ENCODE results near the gene ABCG1.

The ABCG1 gene

DNA sequence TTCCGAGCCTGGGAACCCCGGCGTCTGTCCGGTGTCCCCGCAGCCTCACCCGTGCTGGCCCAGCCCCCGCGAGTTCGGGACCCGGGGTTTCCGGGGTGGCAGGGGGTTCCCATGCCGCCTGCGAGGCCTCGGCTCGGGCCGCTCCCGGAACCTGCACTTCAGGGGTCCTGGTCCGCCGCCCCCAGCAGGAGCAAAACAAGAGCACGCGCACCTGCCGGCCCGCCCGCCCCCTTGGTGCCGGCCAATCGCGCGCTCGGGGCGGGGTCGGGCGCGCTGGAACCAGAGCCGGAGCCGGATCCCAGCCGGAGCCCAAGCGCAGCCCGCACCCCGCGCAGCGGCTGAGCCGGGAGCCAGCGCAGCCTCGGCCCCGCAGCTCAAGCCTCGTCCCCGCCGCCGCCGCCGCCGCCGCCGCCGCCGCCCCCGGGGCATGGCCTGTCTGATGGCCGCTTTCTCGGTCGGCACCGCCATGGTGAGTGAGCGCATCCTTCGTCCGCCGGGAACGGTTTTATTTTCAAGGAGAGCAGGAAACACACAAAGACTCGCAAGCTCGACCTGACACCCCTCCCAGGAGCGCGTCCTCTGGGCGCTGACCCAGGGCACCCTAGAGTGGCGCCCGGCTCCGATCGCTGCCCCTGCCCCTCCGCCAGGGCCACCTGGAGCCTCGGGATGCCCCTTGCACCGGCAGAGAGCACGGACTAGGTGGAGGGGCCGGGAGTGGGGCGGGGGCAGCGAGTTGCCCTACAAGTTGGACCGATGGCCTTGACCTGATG lies at the start of gene ABCG1:
TSS of gene ABCG1 (plus strand) at position 305 of the 770 bp plus-strand sequence. CDS start at position 428, 123 bp downstream.
- in situ Hi-C loops (cut with MboI; ENCODE audit: low pct_unique_long_range_greater_than_20kb, low sequenced_read_pairs, unreplicated experiment): no loop called here
- TF ChIP-seq, protein P1, sequence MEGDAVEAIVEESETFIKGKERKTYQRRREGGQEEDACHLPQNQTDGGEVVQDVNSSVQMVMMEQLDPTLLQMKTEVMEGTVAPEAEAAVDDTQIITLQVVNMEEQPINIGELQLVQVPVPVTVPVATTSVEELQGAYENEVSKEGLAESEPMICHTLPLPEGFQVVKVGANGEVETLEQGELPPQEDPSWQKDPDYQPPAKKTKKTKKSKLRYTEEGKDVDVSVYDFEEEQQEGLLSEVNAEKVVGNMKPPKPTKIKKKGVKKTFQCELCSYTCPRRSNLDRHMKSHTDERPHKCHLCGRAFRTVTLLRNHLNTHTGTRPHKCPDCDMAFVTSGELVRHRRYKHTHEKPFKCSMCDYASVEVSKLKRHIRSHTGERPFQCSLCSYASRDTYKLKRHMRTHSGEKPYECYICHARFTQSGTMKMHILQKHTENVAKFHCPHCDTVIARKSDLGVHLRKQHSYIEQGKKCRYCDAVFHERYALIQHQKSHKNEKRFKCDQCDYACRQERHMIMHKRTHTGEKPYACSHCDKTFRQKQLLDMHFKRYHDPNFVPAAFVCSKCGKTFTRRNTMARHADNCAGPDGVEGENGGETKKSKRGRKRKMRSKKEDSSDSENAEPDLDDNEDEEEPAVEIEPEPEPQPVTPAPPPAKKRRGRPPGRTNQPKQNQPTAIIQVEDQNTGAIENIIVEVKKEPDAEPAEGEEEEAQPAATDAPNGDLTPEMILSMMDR (IDR thresholded peaks at IDR 0.05; ENCODE audit: extremely low read depth, insufficient read depth, missing control alignments): no peak
- peak; percentile 67 for DNase-seq (ENCODE audit: low spot score)

DNA sequence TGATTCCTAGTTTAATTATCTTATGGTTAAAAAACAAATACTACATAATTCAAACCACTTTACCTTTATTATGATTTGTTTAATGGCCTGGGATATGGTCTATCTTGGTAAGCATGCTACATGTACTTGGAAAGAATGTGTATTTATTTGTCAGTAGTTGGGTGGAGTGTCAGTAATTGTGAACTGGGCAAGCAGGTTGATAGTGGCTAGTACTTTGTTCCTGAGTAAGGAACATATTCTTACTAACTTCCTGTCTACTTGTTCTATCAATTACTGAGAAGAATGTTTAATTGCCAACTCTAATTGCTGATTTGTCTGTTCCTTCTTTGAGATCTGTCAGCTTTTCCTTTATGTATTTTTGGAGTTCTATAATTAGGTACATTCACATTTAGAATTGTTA lies 49.2 kb upstream of the ABCG1 start:
- in situ Hi-C loops (cut with MboI; ENCODE audit: low pct_unique_long_range_greater_than_20kb, low sequenced_read_pairs, unreplicated experiment): no loop called here
- TF ChIP-seq, protein P1 (IDR thresholded peaks at IDR 0.05; ENCODE audit: extremely low read depth, insufficient read depth, missing control alignments): no peak
- no peak for DNase-seq (ENCODE audit: low spot score)

DNA sequence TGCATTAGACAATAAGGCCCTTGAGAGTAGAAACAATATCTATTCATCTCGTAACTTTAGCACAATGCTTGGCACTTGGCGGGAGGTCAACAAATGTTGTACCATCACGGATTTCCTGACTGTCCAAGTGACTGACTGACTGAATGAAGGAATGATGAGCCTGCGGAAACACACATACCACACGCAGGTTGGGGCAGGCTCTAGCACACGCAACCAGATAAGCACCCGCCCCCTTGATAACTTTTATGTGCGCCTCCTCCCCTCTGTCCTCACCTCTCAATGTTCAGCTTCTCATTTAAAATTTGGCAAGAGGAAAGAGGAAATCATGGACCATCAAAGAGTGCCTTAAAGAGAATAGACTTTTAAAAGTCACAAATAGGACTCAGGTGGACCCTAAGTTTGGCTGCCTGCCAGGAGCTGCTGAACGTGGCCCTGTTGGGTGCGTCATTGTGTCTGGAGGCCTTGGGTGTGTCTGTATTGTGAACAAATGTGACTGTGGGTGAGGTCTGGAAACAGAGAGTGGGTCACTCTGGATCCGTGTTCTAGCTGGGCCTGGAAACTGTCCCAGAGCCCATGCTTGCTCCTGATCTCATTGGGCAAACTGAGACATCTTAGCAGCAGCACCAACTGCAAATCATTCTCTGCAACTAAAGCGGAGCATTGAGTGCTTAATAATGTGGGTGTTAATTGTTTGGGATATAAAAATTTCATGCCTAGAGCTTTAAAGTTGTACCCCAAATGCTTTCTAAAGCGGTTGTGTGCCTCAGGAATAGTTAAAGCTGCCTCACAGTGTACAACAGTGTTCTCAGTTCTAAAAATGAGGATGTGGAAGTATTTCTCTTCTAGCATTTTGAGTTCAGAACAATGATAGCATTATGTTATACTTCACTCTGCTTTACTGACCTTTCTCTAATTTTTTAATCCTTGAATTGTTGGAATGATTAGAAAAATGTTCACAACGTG lies 47.6 kb upstream of the ABCG1 start:
- TF ChIP-seq, protein P1 (IDR thresholded peaks at IDR 0.05; ENCODE audit: extremely low read depth, insufficient read depth, missing control alignments): no peak
- DNase-seq (ENCODE audit: low spot score): no peak
- in situ Hi-C loops (cut with MboI; ENCODE audit: low pct_unique_long_range_greater_than_20kb, low sequenced_read_pairs, unreplicated experiment): no loop called here

DNA sequence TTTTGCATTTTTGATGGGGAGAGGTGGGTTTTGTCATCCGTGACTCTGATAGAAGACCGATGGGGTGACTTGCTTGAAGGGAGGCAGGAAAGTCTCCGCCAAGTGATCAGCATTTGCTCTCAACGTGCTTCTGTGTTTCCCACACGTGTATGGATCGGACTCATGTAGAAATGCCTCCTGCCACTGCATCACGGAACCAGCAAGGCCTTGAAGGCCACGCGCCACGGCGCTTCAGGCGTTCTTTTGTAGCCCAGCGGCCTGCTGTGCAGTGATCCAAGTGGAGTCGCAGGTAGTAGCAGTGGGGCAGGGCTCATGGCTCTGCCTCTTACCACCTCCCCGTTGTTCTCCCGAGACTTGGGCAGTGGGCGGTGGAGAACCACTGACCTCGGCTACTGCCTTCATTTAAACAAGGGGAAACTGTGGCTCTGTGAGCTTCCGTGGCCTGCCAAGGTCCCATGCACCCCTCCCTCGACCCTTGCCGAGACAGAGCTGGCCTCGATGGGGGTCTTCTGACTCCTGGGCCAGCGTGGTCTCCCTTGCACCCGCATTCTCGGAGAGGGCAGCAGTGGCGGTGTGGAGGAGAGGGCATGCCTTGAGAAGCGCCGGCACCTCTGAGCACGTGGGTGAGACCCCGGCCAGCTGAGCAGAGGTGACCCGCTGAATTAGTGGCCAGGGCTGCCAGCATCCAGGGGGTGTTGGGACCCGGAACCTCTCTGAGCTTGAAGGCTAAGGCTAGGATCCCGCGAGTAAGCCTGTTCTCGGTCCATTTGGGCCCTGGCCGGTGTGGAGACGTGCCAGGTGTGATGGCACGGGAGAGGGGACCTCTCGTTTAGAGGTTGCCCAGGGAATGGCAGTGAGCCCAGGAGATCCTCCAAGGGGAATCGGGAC lies 46.1 kb upstream of the ABCG1 start:
- DNase-seq (ENCODE audit: low spot score): no peak
- in situ Hi-C loops (cut with MboI; ENCODE audit: low pct_unique_long_range_greater_than_20kb, low sequenced_read_pairs, unreplicated experiment): no loop called here
- TF ChIP-seq, protein P1 (IDR thresholded peaks at IDR 0.05; ENCODE audit: extremely low read depth, insufficient read depth, missing control alignments): no peak

DNA sequence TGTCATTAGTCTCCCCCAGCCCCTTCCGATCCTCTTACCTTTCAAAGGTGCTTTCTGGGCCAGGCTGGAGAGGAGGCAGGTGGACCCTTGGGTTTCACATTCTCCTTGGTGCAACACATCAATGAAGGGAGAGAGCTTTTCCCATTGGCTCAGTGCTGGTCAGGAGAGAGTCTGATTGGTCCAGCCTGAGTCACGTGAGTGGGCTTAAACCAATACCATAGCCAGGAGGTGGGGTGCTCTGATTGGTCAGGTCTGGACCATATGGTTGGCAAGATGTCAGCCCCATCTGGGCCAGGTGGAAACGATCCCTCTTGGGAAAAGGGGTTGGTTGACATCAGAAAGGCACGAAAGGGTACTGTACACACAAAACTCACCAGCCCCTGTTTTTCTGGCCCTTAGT lies 44.8 kb upstream of the ABCG1 start:
- no peak for DNase-seq (ENCODE audit: low spot score)
- in situ Hi-C loops (cut with MboI; ENCODE audit: low pct_unique_long_range_greater_than_20kb, low sequenced_read_pairs, unreplicated experiment): no loop called here
- TF ChIP-seq, protein P1 (IDR thresholded peaks at IDR 0.05; ENCODE audit: extremely low read depth, insufficient read depth, missing control alignments): no peak
